ENCODE results near the gene LTO1.
"Not testable (repeated sequence)": the region's sequence is repeated elsewhere in the genome, so short reads cannot be mapped to it uniquely, and the experiment has no call there.

The LTO1 gene

GRCh38 chr11:69700278-69701140, 25.4 kb upstream of the LTO1 start:
- DNase-seq (ENCODE audit: low spot score), result peak; percentile 81

GRCh38 chr11:69699213-69699612, 24.1 kb upstream of the LTO1 start:
- no peak for DNase-seq (ENCODE audit: low spot score)

GRCh38 chr11:69698362-69698761, 23.2 kb upstream of the LTO1 start:
- no peak for DNase-seq (ENCODE audit: low spot score)

- no peak for DNase-seq (ENCODE audit: low spot score)
These were observed 22.7 kb upstream of the LTO1 start for GRCh38 chr11:69697861-69698260.

- no peak for DNase-seq (ENCODE audit: low spot score)
These were observed 22.3 kb upstream of the LTO1 start for GRCh38 chr11:69697469-69697843.

- no peak for DNase-seq (ENCODE audit: low spot score)
These were observed 21.8 kb upstream of the LTO1 start for GRCh38 chr11:69696749-69697468.

- not testable (repeated sequence) for DNase-seq (ENCODE audit: low spot score)
These were observed 20.8 kb upstream of the LTO1 start for GRCh38 chr11:69695995-69696394.

GRCh38 chr11:69695581-69695980, 20.4 kb upstream of the LTO1 start:
- DNase-seq (ENCODE audit: low spot score), result no peak

GRCh38 chr11:69694781-69695180, 19.6 kb upstream of the LTO1 start:
- no peak for DNase-seq (ENCODE audit: low spot score)

- no peak for DNase-seq (ENCODE audit: low spot score)
These were observed 17.3 kb upstream of the LTO1 start for GRCh38 chr11:69692422-69692821.

GRCh38 chr11:69691463-69691862, 16.3 kb upstream of the LTO1 start:
- DNase-seq (ENCODE audit: low spot score), result no peak

GRCh38 chr11:69689484-69690319, 14.5 kb upstream of the LTO1 start:
- no peak for DNase-seq (ENCODE audit: low spot score)

- DNase-seq (ENCODE audit: low spot score), result not testable (repeated sequence)
These were observed 13.0 kb upstream of the LTO1 start for GRCh38 chr11:69687969-69688771.

GRCh38 chr11:69686856-69687255, 11.7 kb upstream of the LTO1 start:
- no peak for DNase-seq (ENCODE audit: low spot score)

GRCh38 chr11:69686452-69686851, 11.3 kb upstream of the LTO1 start:
- no peak for DNase-seq (ENCODE audit: low spot score)

- no peak for DNase-seq (ENCODE audit: low spot score)
These were observed 10.2 kb upstream of the LTO1 start for GRCh38 chr11:69685348-69685747.

- no peak for DNase-seq (ENCODE audit: low spot score)
These were observed 9.5 kb upstream of the LTO1 start for GRCh38 chr11:69684651-69685050.

- no peak for DNase-seq (ENCODE audit: low spot score)
These were observed 8.7 kb upstream of the LTO1 start for GRCh38 chr11:69683764-69684333.

GRCh38 chr11:69682681-69683326, 7.7 kb upstream of the LTO1 start:
- no peak for DNase-seq (ENCODE audit: low spot score)

GRCh38 chr11:69682221-69682620, 7.1 kb upstream of the LTO1 start:
- DNase-seq (ENCODE audit: low spot score), result no peak

- DNase-seq (ENCODE audit: low spot score), result no peak
These were observed 5.5 kb upstream of the LTO1 start for GRCh38 chr11:69680688-69681087.
